Renal cortical epithelial cell (primary cell): ENCODE data around the gene TFB1M. TPM values are rescaled to one million over a fixed set of nuclear protein-coding genes. Genes with fewer than 3 reads are reported as not detected.
"Not testable (repeated sequence)": the region's sequence is repeated elsewhere in the genome, so short reads cannot be mapped to it uniquely, and the experiment has no call there.

Experiments used
- DNase-seq: peaks from one replicate; pipeline ENCODE4 v3.0.0-alpha.2; 2011; ENCODE audit warnings: low read depth
- total RNA-seq: library from RNA; depleted of rRNA; stranded (reverse); fragments of >200 nt; gene quantifications from 2 replicates; pipeline ENCODE4 v1.2.3, GENCODE V29; 2014

The TFB1M gene
- total RNA-seq, 1 donor from 2014 or later, result 21.7 TPM

- DNase-seq, result no peak
These were observed 73.2 kb downstream of the TFB1M start for GRCh38 chr6:155240905-155241600.

GRCh38 chr6:155237613-155238012, 76.7 kb downstream of the TFB1M start:
- DNase-seq, result no peak

DNA sequence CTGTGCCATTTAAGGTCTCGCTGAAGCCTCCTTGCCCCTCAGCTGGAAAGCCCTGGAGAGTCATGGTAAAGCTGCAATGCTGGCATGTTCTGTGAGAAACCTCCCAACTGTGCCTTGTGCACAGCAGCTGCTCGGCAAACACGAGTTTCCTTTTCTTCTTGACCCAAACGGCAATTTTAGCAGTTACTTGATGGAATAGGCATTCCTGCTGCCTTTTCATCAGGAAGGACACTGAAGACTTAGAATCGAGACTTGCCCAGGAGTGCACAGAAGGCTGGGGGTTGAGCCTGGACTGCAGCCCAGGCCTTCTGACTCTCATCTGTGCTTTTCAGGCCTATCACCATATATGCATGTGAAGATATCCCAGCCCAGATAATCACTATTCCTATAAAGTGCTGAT, 79.2 kb downstream of the TFB1M start:
- DNase-seq, result no peak

DNA sequence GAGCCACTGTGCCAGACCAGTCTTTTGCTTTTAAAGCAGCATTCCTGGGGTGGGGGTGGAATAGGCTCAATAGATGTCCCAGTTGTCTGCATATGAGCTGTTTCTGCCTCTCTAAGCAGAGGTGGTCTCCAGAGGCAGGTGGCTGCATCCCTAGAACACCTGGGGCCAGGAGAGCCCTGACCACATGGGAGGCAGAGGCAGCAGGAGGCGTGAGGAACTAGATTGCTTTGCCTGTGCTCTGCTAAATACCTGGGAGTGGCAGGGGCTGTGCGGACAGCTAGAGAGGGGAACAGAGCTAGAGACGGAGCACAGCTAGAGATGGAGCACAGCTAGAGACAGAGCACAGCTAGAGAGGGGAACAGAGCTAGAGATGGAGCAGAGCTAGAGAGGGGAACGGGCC, 79.6 kb downstream of the TFB1M start:
- DNase-seq, result no peak

GRCh38 chr6:155234167-155234566, 80.1 kb downstream of the TFB1M start:
- no peak for DNase-seq

DNA sequence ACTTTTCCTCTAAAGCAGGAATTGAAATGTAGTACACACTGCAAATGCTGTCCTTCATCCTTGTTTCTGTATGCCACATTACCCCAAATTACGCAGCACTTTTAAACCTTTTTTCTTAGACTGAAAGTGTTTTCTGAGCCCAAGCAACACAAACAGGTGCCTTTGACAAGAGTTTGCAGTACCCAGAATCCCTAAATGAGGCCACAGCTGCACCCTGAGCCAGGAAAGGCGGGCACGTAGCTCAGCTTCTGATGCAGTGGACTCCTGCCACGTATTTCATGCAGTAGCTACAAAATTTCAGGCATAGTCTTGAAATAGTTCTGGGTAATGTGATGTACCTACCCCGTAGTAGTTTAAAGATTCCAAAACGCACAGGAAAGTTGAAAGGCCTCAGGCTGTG, 81.4 kb downstream of the TFB1M start:
- DNase-seq, result no peak

GRCh38 chr6:155230975-155231374, 83.3 kb downstream of the TFB1M start:
- DNase-seq, result not testable (repeated sequence)

- no peak for DNase-seq
These were observed 85.6 kb downstream of the TFB1M start for GRCh38 chr6:155228546-155229166.

- DNase-seq, result no peak
These were observed 87.2 kb downstream of the TFB1M start for GRCh38 chr6:155227046-155227445.

- peak; percentile 11 for DNase-seq
These were observed 89.7 kb downstream of the TFB1M start for GRCh38 chr6:155224618-155225017.

GRCh38 chr6:155223646-155224451, 90.4 kb downstream of the TFB1M start:
- peak; percentile 96 for DNase-seq

DNA sequence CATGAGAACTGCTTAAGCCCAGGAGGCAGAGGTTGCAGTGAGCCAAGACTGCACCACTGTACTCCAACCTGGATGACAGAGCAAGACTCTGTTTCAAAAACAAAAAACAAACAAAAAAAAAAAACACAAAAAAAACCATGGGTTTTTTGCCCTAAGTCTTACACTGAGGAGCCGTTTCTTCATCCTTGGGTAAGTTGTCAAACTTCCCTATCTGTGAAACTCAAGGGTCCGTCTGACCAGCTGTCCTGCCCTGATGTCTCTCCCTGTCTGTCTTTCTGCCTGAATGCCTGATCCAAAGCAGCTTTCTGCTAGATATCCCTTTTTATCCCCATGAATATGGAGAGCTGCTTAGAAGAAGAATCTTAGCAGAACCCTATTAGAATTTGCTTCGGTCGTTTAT, 91.8 kb downstream of the TFB1M start:
- no peak for DNase-seq

DNA sequence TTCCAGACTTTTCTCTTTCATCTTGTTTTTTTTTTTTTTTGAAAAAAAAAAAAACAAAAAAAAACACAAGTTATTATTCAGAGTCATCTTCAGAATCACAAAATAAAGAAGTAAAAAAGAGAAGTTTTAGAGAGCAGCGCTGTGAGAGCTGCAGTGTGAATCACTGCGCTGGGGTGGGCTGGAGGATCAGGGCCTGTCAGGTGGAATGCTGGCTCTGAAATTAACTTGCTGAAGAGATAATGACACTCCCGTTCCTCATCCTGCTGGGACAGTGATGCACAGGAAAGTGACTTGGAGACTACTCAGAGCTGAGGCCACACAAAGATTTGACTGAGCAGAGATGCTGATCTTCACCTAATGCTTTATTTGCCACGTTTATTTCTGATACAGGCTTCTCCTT, 93.2 kb downstream of the TFB1M start:
- no peak for DNase-seq

- no peak for DNase-seq
These were observed 94.4 kb downstream of the TFB1M start for GRCh38 chr6:155219858-155220301.

GRCh38 chr6:155219299-155219698, 95.0 kb downstream of the TFB1M start:
- no peak for DNase-seq

DNA sequence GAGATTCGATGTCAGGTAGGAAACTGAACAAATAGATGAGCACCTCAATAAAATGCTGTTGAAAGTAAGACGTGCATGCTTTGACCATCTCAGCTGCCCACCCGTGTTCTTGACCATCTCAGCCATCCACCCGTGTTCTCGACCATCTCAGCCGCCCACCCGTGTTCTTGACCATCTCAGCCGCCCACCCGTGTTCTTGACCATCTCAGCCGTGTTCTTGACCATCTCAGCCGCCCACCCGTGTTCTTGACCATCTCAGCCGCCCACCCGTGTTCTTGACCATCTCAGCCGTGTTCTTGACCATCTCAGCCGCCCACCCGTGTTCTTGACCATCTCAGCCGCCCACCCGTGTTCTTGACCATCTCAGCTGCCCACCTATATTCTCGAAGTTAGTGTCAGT, 95.6 kb downstream of the TFB1M start:
- DNase-seq, result not testable (repeated sequence)

DNA sequence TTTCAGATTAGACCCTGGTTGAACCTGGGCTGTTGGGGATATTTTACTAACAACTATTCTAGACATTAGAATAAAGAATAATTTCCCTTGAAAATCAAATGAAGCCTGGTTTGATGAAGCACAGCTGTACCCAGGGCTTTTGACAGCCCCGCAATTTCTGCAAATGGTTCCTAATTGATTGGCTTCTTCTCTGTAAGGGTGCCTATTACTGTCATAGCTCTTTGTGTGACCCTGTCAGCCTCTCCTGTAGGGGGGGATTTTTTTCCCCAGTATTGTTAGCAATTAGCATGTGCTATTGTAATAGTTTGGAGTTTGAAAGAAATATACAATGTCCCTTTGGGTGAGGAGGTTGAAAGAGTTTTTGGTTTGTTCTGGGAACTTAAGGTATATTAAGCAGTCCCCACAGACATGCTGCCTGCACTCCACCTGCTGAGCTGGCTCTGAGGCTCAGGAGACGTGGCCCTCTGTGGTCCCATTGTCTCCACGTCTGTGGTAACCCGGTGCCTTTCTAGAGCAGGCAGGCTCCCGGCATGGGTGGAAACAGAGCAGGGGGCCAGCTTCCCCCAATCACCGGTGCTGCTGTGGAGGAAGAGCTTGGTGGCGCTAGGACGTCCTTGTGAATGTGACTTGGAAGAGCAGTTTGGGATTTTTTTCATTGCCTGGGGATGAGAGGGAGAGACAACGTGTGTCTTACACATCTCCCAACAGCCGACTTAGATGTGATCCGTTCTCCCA, 97.8 kb downstream of the TFB1M start:
- DNase-seq, result no peak

DNA sequence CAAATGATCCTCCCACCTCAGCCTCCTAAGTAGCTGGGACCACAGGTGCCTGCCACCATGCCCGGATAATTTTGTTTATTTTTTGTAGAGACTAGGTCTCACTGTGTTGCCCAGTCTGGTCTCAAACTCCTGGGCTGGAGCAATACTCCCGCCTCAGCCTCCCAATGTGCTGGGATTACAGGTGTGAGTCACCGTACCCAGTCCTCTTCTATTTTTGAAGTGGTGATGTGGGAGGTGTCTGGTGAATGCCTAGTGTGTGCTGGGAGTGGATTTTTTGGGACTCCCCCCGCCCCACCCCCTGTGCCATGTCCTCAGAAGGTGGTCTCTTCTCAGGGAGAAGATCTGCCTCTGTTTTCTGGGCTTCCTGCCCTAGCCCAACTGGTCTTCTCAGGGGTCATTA, 98.4 kb downstream of the TFB1M start:
- DNase-seq, result no peak

- DNase-seq, result no peak
These were observed 100.5 kb downstream of the TFB1M start for GRCh38 chr6:155213611-155214372.

DNA sequence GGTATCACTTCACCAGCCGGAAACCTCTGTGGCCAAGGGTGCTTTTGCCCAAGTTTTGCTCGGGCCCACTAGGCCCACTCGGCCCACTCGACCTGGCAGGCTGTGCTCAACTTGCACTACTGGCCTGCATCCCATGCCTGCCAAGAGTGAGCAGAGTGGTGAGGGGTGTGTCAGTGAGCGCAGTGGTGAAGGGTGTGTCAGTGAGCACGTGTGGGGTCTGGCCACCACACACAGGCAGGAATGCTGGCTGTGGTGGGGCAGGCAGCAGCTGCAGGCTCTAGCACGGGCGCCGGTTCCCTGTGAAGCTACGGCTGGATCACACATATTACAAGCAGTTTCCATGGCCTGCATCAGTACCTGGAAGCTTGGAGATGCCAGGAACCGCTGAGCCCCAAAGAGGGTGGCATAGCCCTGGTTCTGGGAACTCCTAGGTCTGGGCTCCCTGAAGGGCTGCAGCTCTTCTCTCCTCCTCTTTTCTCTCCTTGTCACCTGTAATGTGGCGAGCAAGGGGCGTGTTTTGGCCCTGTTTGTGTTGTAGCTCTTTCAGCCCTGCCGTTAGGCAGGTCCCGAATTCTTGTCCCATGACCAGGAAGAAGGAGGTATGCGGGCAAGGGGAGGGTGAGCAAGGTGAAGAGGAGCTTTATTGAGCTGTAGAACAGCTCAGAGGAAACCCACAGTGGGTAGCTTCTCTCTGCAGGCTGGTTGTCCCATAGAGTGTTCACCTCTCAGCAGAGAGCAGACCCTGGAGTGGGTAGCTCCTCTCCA, 101.5 kb downstream of the TFB1M start:
- no peak for DNase-seq

DNA sequence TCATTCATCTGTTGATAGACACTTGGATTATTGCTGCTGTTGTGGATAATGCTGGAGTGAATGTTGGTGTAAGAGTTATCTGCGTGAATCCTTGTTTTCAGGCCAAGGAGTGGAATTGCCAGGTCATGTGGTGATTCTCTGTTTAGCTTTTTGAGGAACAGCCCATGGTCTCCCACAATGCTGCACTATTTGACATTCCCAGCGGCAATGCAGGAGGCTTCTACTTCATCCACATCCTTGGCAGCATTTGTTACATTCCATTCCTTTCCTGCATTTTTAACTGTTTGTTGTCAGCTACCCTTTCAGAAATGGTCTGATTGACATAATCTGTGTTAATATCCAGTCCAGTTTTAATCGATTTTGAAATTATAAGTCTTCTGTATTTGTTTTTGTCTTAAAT, 102.2 kb downstream of the TFB1M start:
- DNase-seq, result no peak
